K562 (cell line): ENCODE results near the gene TMEM117. TPM values are rescaled to one million over a fixed set of nuclear protein-coding genes. Genes with fewer than 3 reads are reported as not detected.

Experiments used
- ATAC-seq: fragments of 200-7000 bp; cut with Tn5 transposase; 3 replicates; pipeline ENCODE4 v1.9.1; 2020; ENCODE audit warnings: moderate library complexity
- BruUV-seq: library from RNA; stranded (reverse); fragments of 400-500 nt; replicated peaks from 2 replicates; lab custom pipeline; 2021; lab: Mats Ljungman, UMichigan
- CTCF ChIA-PET: fragments of 300-600 bp; formaldehyde crosslinking; extraction: SDS; loops from one replicate; lab custom pipeline; 2021; ENCODE audit warnings: low intra/inter-chr PET ratio; lab: Yijun Ruan, JAX
- POLR2A ChIA-PET: fragments of 300-600, 350-650 bp; sonication (Branson Sonifier 250); formaldehyde crosslinking; extraction: SDS; loops from one replicate; lab custom pipeline; 2021; ENCODE audit warnings: antibody characterized with exemption, inconsistent platforms; lab: Yijun Ruan, JAX
- DNase-seq, 4 experiments: peaks; one replicate each; pipeline versions ENCODE4 v3.0.0 to v3.0.0-alpha.2; 2011 to 2018; ENCODE audit warnings: low spot score in 3 of 4, mixed read lengths in 3 of 4; ENCODE audit errors: extremely low read depth in 1 of 4
- FAIRE-seq: peaks from 2 replicates; lab custom pipeline; 2011; peaks lifted over from hg19 to GRCh38; lab: Jason Lieb, UNC
- H2AFZ ChIP-seq: 2 replicates; pipeline ENCODE4 v1.6.0; 2011; ENCODE audit warnings: low read depth, low read length, control low read depth, inconsistent platforms
- H3K27ac ChIP-seq: fragments of 200-600 bp; 3 replicates; pipeline ENCODE4 v1.8.0; 2011; ENCODE audit warnings: low read depth, mild to moderate bottlenecking, control low read depth, inconsistent platforms, low read length, moderate library complexity, mixed read lengths; ENCODE audit errors: extremely low read depth
- H3K27me3 ChIP-seq, 2 experiments: fragments of 300-600 bp in 1 of 2; 2 replicates in 1 of 2; 3 replicates in 1 of 2; pipeline versions ENCODE4 v1.6.0 to v1.8.0; 2011; ENCODE audit warnings: inconsistent platforms in 2 of 2, low read length in 2 of 2, mild to moderate bottlenecking in 1 of 2, mixed read lengths in 1 of 2, moderate library complexity in 1 of 2; ENCODE audit not compliant: control insufficient read depth in 2 of 2, insufficient read depth in 2 of 2
- H3K36me3 ChIP-seq: fragments of 300-600 bp; 3 replicates; pipeline ENCODE4 v1.8.0; 2011; ENCODE audit warnings: mild to moderate bottlenecking, low read length, inconsistent platforms; ENCODE audit not compliant: control insufficient read depth, insufficient read depth
- H3K4me1 ChIP-seq, 2 experiments: fragments of 200-600 bp in 1 of 2; replicated peaks in 1 of 2; 2 replicates in 1 of 2; 3 replicates in 1 of 2; pipeline versions ENCODE4 v1.5.1 to v1.8.0; 2011; ENCODE audit warnings: inconsistent platforms in 2 of 2, low read length in 2 of 2, mild to moderate bottlenecking in 1 of 2, mixed read lengths in 1 of 2, moderate library complexity in 1 of 2; ENCODE audit not compliant: control insufficient read depth in 2 of 2, insufficient read depth in 2 of 2
- H3K4me2 ChIP-seq: 2 replicates; pipeline ENCODE4 v1.6.1; 2011; ENCODE audit warnings: low read length, control low read depth, inconsistent platforms, mixed read lengths; ENCODE audit not compliant: insufficient read depth
- H3K4me3 ChIP-seq: fragments of 200-600 bp; sonication (generic), shearing (Covaris generic); 2 replicates; pipeline ENCODE4 v1.5.1; 2016; ENCODE audit warnings: control low read depth, inconsistent platforms
- H3K79me2 ChIP-seq: fragments of 200-600 bp; 3 replicates; pipeline ENCODE4 v1.8.0; 2011; ENCODE audit warnings: low read length, inconsistent platforms; ENCODE audit not compliant: control insufficient read depth, insufficient read depth
- H3K9ac ChIP-seq, 2 experiments: 2 replicates each; pipeline versions ENCODE4 v1.6.0 to v1.6.1; 2011; ENCODE audit warnings: low read depth in 2 of 2, low read length in 2 of 2, control low read depth in 1 of 2, inconsistent platforms in 1 of 2, mild to moderate bottlenecking in 1 of 2, mixed read lengths in 1 of 2; ENCODE audit not compliant: insufficient read depth in 1 of 2
- H3K9me1 ChIP-seq: one replicate; pipeline ENCODE4 v1.6.0; 2011; ENCODE audit warnings: inconsistent platforms, mild to moderate bottlenecking, low read length, moderate library complexity; ENCODE audit not compliant: control insufficient read depth, insufficient read depth
- H3K9me3 ChIP-seq: replicated peaks from 2 replicates; pipeline ENCODE4 v1.5.1; 2011; ENCODE audit warnings: low read depth, low read length, inconsistent platforms; ENCODE audit not compliant: control insufficient read depth, insufficient read depth
- H4K20me1 ChIP-seq: replicated peaks from 2 replicates; pipeline ENCODE4 v1.6.1; 2011; ENCODE audit warnings: low read length, inconsistent platforms, mixed read lengths; ENCODE audit not compliant: control insufficient read depth, insufficient read depth
- ASH1L ChIP-seq: fragments of 450-650 bp; IDR thresholded peaks from 2 replicates; pipeline ENCODE4 v1.6.1; 2018; ENCODE audit warnings: borderline replicate concordance, mild to moderate bottlenecking, low read depth; ENCODE audit not compliant: partially characterized antibody
- BRCA1 ChIP-seq, 2 experiments: fragments of 450-650 bp in 1 of 2; sonication (generic) in 1 of 2; formaldehyde crosslinking in 1 of 2; IDR thresholded peaks; 2 replicates each; pipeline versions ENCODE4 v1.5.0 to v1.6.1; 2017 to 2020; ENCODE audit warnings: mild to moderate bottlenecking in 1 of 2, missing genetic modification reagents in 1 of 2
- CC2D1A ChIP-seq: fragments of 450-650 bp; IDR thresholded peaks from 2 replicates; pipeline ENCODE4 v1.6.1; 2017; ENCODE audit warnings: mild to moderate bottlenecking
- ESRRA ChIP-seq: fragments of 450-650 bp; IDR thresholded peaks from 2 replicates; pipeline ENCODE4 v1.6.1; 2014; ENCODE audit warnings: low read depth, mild to moderate bottlenecking, moderate library complexity, borderline replicate concordance
- GATA2 ChIP-seq: sonication (generic); formaldehyde crosslinking; IDR thresholded peaks from 2 replicates; pipeline ENCODE4 v1.4.0; 2020; ENCODE audit warnings: mild to moderate bottlenecking, missing genetic modification reagents
- MXI1 ChIP-seq: IDR thresholded peaks from 2 replicates; pipeline ENCODE4 v1.6.1; 2011; ENCODE audit warnings: low read depth, mild to moderate bottlenecking, improper control_type of control experiment, low read length
- SIRT6 ChIP-seq: IDR thresholded peaks from one replicate; pipeline ENCODE4 v1.6.1; 2012; ENCODE audit warnings: low read depth, mild to moderate bottlenecking, control low read depth, inconsistent platforms, low read length, moderate library complexity
- SMARCC2 ChIP-seq: fragments of 450-650 bp; IDR thresholded peaks from 2 replicates; pipeline ENCODE4 v1.6.1; 2017; ENCODE audit warnings: antibody characterized with exemption, moderate library complexity, mild to moderate bottlenecking, low read depth
- ZNF217 ChIP-seq: sonication (generic); formaldehyde crosslinking; IDR thresholded peaks from 2 replicates; pipeline ENCODE4 v1.8.0; 2022; ENCODE audit warnings: mild to moderate bottlenecking, missing genetic modification reagents
- ZNF431 ChIP-seq: sonication (generic); formaldehyde crosslinking; IDR thresholded peaks from 2 replicates; pipeline ENCODE4 v1.8.0; 2022; ENCODE audit warnings: mild to moderate bottlenecking, missing genetic modification reagents
- ZNF830 ChIP-seq: fragments of 250-450 bp; sonication (Bioruptor Pico); IDR thresholded peaks from 2 replicates; pipeline ENCODE4 v1.5.0; 2021; ENCODE audit warnings: mild to moderate bottlenecking
- WGBS: fragments of 100-300 bp; shearing (Covaris generic); methylation state at CpG from one replicate; pipeline ENCODE4 v1.1.6; 2016; ENCODE audit warnings: low coverage, mixed read lengths; ENCODE audit not compliant: insufficient coverage; ENCODE audit errors: missing lambda C conversion rate; 5-methylcytosine and 5-hydroxymethylcytosine counted together
- in situ Hi-C: fragments of 300-500 bp; cut with MboI; formaldehyde crosslinking; loops from 4 replicates; pipeline ENCODE4 v1.15.0; 2018; ENCODE audit warnings: inconsistent platforms, mixed read lengths
- intact Hi-C: fragments of 100-400 bp; cut with micrococcal nuclease; formaldehyde crosslinking; loops from 2 replicates; pipeline ENCODE4 v1.14.2; 2022
- polyA plus RNA-seq, 8 experiments: library from polyadenylated mRNA; depleted of rRNA in 4 of 8; stranded (reverse) in 5 of 8; unstranded in 3 of 8; fragments of >200 nt; fragmentation: Nextera tagmentation in 2 of 8; fragmentation: Illumina TruSeq in 1 of 8; extraction: Ambion mirVana in 2 of 8; extraction: Trizol in 1 of 8; gene quantifications; 2 replicates each; pipeline versions ENCODE4 v1.2.1 to v1.2.3, GENCODE V29; 2011 to 2014; ENCODE audit warnings: inconsistent platforms in 1 of 8, missing spikeins in 1 of 8
- total RNA-seq, 7 experiments: library from RNA; depleted of rRNA in 6 of 7; stranded (reverse); fragments of >200 nt in 6 of 7; fragmentation: Illumina TruSeq in 2 of 7; extraction: Trizol in 2 of 7; gene quantifications; 2 replicates each; pipeline versions ENCODE4 v1.2.1 to v1.2.3, GENCODE V29; 2011 to 2021; ENCODE audit warnings: low replicate concordance in 1 of 7
- TF ChIP-seq, protein P1 (sequence below): fragments of 200-400 bp; formaldehyde crosslinking; IDR thresholded peaks from 2 replicates; pipeline ENCODE4 v1.6.1; 2017; ENCODE audit warnings: mild to moderate bottlenecking, low read depth, low read length, moderate library complexity
- TF ChIP-seq, protein P2 (sequence below): sonication (generic); formaldehyde crosslinking; IDR thresholded peaks from 2 replicates; pipeline ENCODE4 v1.8.0; 2022; ENCODE audit warnings: missing genetic modification reagents, mild to moderate bottlenecking, borderline replicate concordance
- TF ChIP-seq, protein P3 (sequence below), 3 experiments: fragments of 200-800 bp in 1 of 3; sonication (Bioruptor generic) in 1 of 3; sonication (generic) in 1 of 3; formaldehyde crosslinking in 1 of 3; IDR thresholded peaks; 2 replicates each; pipeline versions ENCODE4 v1.6.1 to v1.8.0; 2016 to 2022; ENCODE audit warnings: mild to moderate bottlenecking in 2 of 3, missing compliant biosample characterization in 2 of 3, missing genetic modification characterization in 2 of 3, missing genetic modification reagents in 1 of 3

TMEM117 gene
- total and polyA plus RNA-seq, 9 of the 15 experiments (the other 6 are each of a cell fraction or from before 2014, with no cell fraction given): 0.31 to 2.8 (median 1.0) TPM

DNA sequence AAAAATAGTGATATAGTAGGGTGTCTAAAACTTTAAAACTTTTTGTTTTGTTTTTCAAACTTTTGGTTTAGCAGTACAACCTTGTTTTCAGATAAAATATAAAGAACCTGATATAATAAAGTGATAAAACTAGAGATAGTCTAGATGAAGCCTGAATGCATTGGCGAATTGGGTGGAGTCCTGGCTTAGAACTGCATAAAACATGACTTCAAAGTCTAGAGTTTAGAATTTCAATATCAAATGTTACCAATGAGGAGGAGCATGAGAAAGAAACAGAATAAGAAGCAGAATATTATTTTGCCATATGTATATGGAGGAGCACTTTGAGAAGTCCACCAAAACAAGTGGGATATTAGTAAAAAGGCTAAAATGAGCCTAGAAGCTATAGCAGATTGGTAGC, 263.6 kb downstream of the TMEM117 start:
- no peaks in the 10 kb centered on the region for H3K4me1 ChIP-seq
- no peak overlapping the region for H2AFZ ChIP-seq
- BruUV-seq: no TSS peak
- H3K36me3 ChIP-seq: no peaks in the 10 kb centered on the region
- intact Hi-C loops (no loop called here), in situ Hi-C loops (no loop called here)
- FAIRE-seq: no peak
- ChIA-PET CTCF (no interaction called here), POLR2A (no interaction called here)
- H4K20me1 ChIP-seq: no peaks in the 10 kb centered on the region
- no peak overlapping the region for H3K27ac ChIP-seq
- no peak overlapping the region for H3K9ac ChIP-seq
- no peak overlapping the region for H3K4me2 ChIP-seq
- TF ChIP-seq ZNF217 (CRISPR knock-in tag) (no peak), SMARCC2 (no peak), ESRRA (no peak), SIRT6 (no peak), ZNF431 (CRISPR knock-in tag) (no peak), ZNF830 (CRISPR knock-in tag) (no peak), BRCA1 (IDR thresholded peaks at IDR 0.05) (no peak), BRCA1 (CRISPR knock-in tag; IDR thresholded peaks at IDR 0.05) (no peak), GATA2 (CRISPR knock-in tag) (no peak), ASH1L (no peak), MXI1 (no peak), CC2D1A (no peak)
- TF ChIP-seq, protein P1, sequence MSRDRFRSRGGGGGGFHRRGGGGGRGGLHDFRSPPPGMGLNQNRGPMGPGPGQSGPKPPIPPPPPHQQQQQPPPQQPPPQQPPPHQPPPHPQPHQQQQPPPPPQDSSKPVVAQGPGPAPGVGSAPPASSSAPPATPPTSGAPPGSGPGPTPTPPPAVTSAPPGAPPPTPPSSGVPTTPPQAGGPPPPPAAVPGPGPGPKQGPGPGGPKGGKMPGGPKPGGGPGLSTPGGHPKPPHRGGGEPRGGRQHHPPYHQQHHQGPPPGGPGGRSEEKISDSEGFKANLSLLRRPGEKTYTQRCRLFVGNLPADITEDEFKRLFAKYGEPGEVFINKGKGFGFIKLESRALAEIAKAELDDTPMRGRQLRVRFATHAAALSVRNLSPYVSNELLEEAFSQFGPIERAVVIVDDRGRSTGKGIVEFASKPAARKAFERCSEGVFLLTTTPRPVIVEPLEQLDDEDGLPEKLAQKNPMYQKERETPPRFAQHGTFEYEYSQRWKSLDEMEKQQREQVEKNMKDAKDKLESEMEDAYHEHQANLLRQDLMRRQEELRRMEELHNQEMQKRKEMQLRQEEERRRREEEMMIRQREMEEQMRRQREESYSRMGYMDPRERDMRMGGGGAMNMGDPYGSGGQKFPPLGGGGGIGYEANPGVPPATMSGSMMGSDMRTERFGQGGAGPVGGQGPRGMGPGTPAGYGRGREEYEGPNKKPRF: no peak
- TF ChIP-seq, protein P2, sequence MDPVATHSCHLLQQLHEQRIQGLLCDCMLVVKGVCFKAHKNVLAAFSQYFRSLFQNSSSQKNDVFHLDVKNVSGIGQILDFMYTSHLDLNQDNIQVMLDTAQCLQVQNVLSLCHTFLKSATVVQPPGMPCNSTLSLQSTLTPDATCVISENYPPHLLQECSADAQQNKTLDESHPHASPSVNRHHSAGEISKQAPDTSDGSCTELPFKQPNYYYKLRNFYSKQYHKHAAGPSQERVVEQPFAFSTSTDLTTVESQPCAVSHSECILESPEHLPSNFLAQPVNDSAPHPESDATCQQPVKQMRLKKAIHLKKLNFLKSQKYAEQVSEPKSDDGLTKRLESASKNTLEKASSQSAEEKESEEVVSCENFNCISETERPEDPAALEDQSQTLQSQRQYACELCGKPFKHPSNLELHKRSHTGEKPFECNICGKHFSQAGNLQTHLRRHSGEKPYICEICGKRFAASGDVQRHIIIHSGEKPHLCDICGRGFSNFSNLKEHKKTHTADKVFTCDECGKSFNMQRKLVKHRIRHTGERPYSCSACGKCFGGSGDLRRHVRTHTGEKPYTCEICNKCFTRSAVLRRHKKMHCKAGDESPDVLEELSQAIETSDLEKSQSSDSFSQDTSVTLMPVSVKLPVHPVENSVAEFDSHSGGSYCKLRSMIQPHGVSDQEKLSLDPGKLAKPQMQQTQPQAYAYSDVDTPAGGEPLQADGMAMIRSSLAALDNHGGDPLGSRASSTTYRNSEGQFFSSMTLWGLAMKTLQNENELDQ (CRISPR knock-in tag): no peak
- TF ChIP-seq, protein P3, sequence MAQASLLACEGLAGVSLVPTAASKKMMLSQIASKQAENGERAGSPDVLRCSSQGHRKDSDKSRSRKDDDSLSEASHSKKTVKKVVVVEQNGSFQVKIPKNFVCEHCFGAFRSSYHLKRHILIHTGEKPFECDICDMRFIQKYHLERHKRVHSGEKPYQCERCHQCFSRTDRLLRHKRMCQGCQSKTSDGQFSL (CRISPR knock-in tag; IDR thresholded peaks at IDR 0.05): no peak
- TF ChIP-seq, protein P3 (tag; IDR thresholded peaks at IDR 0.05): no peak
- no peaks in the 10 kb centered on the region for H3K79me2 ChIP-seq
- H3K9me1 ChIP-seq: no peaks in the 10 kb centered on the region
- no peak for ATAC-seq
- 0% methylated on average over 1 of the region's 1 CpG for WGBS
- no peaks in the 10 kb centered on the region for H3K27me3 ChIP-seq
- no peaks in the 10 kb centered on the region for H3K9me3 ChIP-seq
- DNase-seq: no peak
- no peak overlapping the region for H3K4me3 ChIP-seq
